ENCODE results near the gene CCDC27.

The CCDC27 gene

DNA sequence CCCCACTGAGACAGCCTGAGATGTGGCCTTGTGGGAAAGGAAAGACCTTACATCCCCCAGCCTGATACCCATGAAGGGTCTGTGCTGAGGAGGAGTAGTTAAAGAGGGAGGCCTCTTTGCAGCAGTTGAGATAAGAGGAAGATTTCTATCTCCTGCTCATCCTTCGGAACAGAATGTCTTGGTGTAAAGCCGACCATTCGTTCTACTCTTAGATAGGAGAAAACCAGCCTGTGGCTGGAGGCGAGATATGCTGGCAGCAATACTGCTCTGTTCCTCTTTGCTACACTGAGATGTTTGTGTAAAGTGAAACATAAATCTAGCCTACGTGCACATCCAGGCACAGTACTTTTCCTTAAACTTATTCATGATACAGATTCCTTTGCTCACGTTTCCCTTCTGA is 1.5 kb upstream of the CCDC27 start:
- no peak overlapping the region for H3K4me3 ChIP-seq
- peaks cover 16 to 33% (median 22%) of the 10 kb centered on the region in 10 experiments for H3K4me1 ChIP-seq
- H3K9ac ChIP-seq = no peak overlapping the region
- no peak for TF ChIP-seq Cebpa-rat (IDR thresholded peaks at IDR 0.05)
- H3K27me3 ChIP-seq = no peaks in the 10 kb centered on the region
- no peak overlapping the region for H3K4me2 ChIP-seq
- no peaks in the 10 kb centered on the region for H3K36me3 ChIP-seq
- peaks cover 0 to 7% (median 3%) of the 10 kb centered on the region in 11 experiments; a peak in 8 of 22 replicates for H4K20me1 ChIP-seq
- no peaks in the 10 kb centered on the region for H3K9me3 ChIP-seq (replicated peaks in 1 of 11)
- H3K27ac ChIP-seq = no peak overlapping the region

DNA sequence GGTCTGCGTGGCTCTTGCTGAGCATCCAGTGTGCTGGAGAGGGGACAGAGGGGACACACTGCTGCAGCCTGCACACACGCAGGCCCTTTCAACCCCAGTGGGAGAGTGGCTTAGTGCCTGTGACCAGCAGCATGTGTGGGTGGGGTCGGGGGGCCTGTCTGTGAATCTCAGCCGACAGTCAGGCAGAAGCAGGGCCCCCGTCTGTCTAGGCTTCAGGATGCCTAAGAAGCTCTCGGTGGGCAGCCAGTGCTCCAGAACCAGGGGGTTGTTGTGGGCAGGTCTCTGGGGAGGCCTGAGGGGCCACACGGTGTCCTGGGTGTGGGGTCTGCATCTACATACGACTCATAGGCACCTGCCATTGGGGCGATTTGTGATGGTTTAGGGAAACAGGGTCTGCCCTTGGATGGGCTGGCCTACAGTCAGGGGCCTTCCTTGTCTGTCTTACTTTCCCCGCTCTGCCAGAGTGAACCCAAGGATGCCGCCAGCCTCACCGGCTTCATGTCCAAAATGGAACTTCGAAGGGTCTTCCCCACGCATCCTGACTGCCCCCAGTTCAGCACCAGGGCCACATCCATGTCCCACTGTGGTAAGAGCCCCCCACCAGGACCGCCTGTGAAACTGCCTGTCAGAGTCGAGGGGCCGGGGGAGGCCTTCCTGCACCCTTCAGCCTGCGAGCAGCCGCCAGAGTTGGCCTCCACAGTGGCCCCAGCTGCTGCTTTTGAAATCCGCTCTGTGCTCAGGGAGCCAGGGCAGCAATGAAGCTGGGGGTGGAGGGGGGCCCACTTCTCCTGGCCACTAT is 1.6 kb downstream of the CCDC27 start:
- no peak for TF ChIP-seq Cebpa-rat (IDR thresholded peaks at IDR 0.05)
- no peaks in the 10 kb centered on the region for H3K27me3 ChIP-seq
- no peak overlapping the region for H3K27ac ChIP-seq

DNA sequence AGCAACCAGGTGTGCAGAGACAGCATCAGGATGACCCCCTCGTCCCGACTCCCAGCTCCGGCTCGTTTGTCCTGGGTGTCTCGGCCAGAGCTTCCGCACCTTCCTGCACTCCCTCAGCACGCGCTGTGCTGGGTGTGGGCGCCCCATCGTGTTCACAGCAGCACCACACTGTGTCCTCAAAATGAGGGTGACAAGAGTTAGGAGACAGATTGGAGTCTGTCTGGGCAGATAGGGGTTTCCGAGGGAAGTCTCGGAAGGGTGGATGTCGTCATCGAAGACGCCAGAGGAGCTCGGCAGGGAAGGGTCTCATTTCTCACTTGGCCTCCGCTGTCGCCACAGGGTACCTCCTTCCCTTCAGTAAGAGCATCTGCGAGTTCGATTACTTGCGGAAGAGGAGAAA is 4.1 kb downstream of the CCDC27 start:
- no peaks in the 10 kb centered on the region; a peak in 2 of 22 replicates for H3K36me3 ChIP-seq
- no peak overlapping the region for H3K27ac ChIP-seq
- no peaks in the 10 kb centered on the region for H4K20me1 ChIP-seq
- H3K27me3 ChIP-seq = no peaks in the 10 kb centered on the region
- no peak for TF ChIP-seq Cebpa-rat (IDR thresholded peaks at IDR 0.05)
- H3K4me2 ChIP-seq = no peak overlapping the region
- peaks cover 0 to 37% (median 11%) of the 10 kb centered on the region in 10 experiments; a peak in 12 of 20 replicates for H3K4me1 ChIP-seq
- H3K9me3 ChIP-seq (replicated peaks in 1 of 11) = peaks cover 12 to 17% (median 14%) of the 10 kb centered on the region in 11 experiments; a peak in 21 of 22 replicates
- H3K4me3 ChIP-seq = no peak overlapping the region
- no peak overlapping the region for H3K9ac ChIP-seq

More for the DNA sequence above, 1.6 kb downstream of the CCDC27 start:
- Histone ChIP-seq H3K4me3 (no peak overlapping the region), H3K9me3 (replicated peaks in 1 of 11) (no peaks in the 10 kb centered on the region), H3K36me3 (no peaks in the 10 kb centered on the region), H3K4me1 (peaks cover 0 to 15% (median 0%) of the 10 kb centered on the region in 10 experiments; a peak in 6 of 20 replicates), H3K9ac (no peak overlapping the region), H4K20me1 (no peaks in the 10 kb centered on the region), H3K4me2 (peak overlapping the region in 1 of 11 experiments; percentile 13; a peak in 1 of 22 replicates)

DNA sequence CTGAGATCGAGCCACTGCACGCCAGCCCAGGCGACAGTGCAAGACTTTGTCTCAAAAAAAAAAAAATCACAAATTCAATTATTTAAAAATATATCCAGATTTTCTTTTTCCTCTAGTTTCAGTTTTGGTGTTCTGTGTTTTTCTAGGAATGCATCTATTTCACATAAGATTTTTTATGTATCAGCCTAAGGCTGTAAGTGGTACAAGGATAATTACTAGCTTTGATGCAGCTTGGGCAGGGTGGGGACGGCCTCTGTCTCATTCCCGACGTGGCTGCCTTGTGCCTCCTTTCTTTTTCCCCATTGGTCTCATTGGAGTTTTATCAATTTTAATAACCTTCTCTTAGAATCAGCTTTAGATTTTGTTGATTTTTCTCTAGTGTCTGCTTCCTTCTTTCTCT is 6.9 kb downstream of the CCDC27 start:
- H3K9me3 ChIP-seq (replicated peaks in 1 of 11) = peaks cover 12 to 18% (median 14%) of the 10 kb centered on the region in 11 experiments; a peak in 21 of 22 replicates
- H3K4me2 ChIP-seq = peak overlapping the region in 7 of 11 experiments; percentile 19 to 72 (median 50); a peak in 12 of 22 replicates
- TF ChIP-seq Cebpa-rat (IDR thresholded peaks at IDR 0.05) = no peak
- H4K20me1 ChIP-seq = no peaks in the 10 kb centered on the region
- peak overlapping the region in 1 of 11 experiments; percentile 43; a peak in 3 of 22 replicates for H3K27ac ChIP-seq
- H3K4me3 ChIP-seq = no peak overlapping the region
- no peak overlapping the region for H3K9ac ChIP-seq
- no peaks in the 10 kb centered on the region; a peak in 2 of 22 replicates for H3K36me3 ChIP-seq
- no peaks in the 10 kb centered on the region for H3K27me3 ChIP-seq
- peaks cover 0 to 41% (median 11%) of the 10 kb centered on the region in 10 experiments; a peak in 12 of 20 replicates for H3K4me1 ChIP-seq

DNA sequence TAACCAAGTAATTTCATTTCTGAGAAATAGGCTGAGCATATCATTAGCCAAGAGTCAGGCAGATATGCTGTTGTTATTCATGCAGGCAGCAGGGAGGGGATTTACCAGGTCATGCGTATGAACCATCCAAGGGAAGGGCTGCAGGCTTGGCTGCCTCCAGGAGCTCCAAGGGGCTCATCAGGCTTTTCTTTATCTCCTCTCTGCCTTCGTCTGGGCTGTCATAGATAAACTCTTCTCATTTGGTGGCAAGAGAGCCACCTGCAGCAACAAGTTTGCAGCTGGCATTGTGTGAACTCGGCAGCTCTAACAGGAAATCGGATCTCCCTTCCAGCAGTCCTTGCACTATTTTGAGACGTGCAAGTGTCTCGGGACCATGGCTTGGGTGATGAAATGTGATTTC is 7.5 kb downstream of the CCDC27 start:
- Histone ChIP-seq H3K27me3 (no peaks in the 10 kb centered on the region), H3K27ac (peak overlapping the region in 2 of 11 experiments; percentile 6 to 43; a peak in 3 of 22 replicates), H3K36me3 (no peaks in the 10 kb centered on the region; a peak in 2 of 22 replicates), H3K9ac (no peak overlapping the region), H3K9me3 (replicated peaks in 1 of 11) (peaks cover 12 to 18% (median 14%) of the 10 kb centered on the region in 11 experiments; a peak in 21 of 22 replicates), H3K4me2 (peak overlapping the region in 8 of 11 experiments; percentile 19 to 72 (median 47); a peak in 15 of 22 replicates), H3K4me3 (no peak overlapping the region), H3K4me1 (peaks cover 0 to 37% (median 11%) of the 10 kb centered on the region in 10 experiments; a peak in 12 of 20 replicates), H4K20me1 (no peaks in the 10 kb centered on the region)
- no peak for TF ChIP-seq Cebpa-rat (IDR thresholded peaks at IDR 0.05)

DNA sequence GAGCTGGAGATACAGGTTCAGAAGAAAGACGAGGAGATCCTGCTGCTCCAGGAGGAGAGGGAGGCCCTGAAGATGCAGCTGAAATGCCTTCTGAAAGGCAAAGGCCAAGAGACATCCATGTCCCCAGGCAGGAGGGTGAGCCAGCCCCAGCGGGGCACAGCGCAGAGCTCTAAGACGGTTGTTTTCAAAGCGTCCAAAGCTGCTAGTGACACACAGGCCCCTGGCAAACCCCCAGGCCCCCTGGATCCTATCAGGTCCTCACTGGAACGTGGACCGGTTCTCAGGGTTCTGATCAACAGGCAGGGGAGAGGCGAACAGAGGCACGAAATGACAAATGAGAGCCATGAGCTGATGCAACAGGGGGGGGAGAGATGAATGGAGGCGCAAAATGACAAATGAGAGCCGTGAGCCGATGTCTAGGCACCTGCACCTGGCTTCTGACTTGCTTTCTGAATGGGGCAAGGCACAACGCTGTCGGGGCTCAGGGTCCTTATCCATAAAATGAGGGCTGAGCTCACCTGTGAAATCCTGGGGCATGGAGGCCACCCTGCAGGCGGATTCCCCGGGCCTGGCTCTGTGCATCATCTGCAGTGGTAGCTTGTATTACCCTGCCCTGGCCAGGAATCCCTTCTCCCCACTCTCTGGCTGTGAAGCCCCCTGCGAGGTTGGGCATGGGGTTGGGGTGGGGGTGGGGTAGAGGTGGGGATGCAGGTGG is 9.2 kb downstream of the CCDC27 start:
- H3K36me3 ChIP-seq = no peaks in the 10 kb centered on the region; a peak in 2 of 22 replicates
- peaks cover 0 to 37% (median 11%) of the 10 kb centered on the region in 10 experiments; a peak in 12 of 20 replicates for H3K4me1 ChIP-seq
- peaks cover 0 to 10% (median 0%) of the 10 kb centered on the region in 11 experiments; a peak in 5 of 22 replicates for H3K27me3 ChIP-seq
- peaks cover 12 to 18% (median 14%) of the 10 kb centered on the region in 11 experiments; a peak in 21 of 22 replicates for H3K9me3 ChIP-seq (replicated peaks in 1 of 11)
- H3K4me2 ChIP-seq = no peak overlapping the region
- H4K20me1 ChIP-seq = no peaks in the 10 kb centered on the region
- H3K27ac ChIP-seq = 0 out of 22 replicates have a peak overlapping the region, but pooled peaks of 1 of the 11 experiments have one; percentile 2
- H3K9ac ChIP-seq = no peak overlapping the region
- no peak for TF ChIP-seq Cebpa-rat (IDR thresholded peaks at IDR 0.05)
- H3K4me3 ChIP-seq = no peak overlapping the region

DNA sequence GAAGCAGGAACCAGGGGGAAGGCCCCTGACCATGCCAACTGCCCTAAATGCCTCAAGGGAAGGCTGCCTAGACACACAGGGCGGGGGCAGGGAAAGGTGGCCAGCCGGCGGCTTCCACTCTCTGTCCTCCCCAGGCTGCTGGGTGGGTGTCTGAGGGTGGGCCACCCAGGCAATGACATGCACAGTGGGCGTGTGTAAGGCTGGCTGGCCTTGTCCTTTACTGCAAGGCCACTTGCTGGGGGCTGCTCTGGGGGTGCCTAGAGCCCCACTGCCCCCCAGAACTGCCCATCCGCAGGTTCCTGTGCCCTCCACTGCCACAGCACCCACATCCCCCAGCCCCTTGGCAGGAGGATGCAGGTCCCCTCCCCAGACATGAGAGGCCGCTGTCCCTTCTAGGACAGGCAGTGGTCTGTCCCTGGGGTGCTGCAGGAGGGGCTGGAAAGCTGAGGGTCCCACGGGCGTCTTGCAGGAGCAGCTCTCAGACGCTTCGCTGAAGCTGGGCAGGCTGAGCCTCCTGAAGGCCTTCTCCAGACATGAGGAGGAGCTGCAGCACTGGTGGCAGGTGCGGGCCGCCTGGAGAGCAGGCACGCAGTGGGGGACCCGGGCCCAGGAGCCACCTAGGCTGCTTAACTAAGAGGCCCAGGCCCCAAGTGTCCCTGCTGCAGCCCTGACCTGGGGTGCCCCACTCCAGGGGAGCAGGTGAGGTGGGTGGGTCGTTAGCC is 10.1 kb downstream of the CCDC27 start:
- Histone ChIP-seq H3K4me2 (peak overlapping the region in 2 of 11 experiments; percentile 8 to 10; a peak in 2 of 22 replicates), H3K4me1 (peaks cover 0 to 37% (median 11%) of the 10 kb centered on the region in 10 experiments; a peak in 12 of 20 replicates), H4K20me1 (no peaks in the 10 kb centered on the region), H3K27ac (no peak overlapping the region), H3K36me3 (no peaks in the 10 kb centered on the region; a peak in 2 of 22 replicates), H3K27me3 (peaks cover 0 to 12% (median 0%) of the 10 kb centered on the region in 11 experiments; a peak in 5 of 22 replicates), H3K4me3 (no peak overlapping the region), H3K9me3 (replicated peaks in 1 of 11) (peaks cover 12 to 18% (median 14%) of the 10 kb centered on the region in 11 experiments; a peak in 21 of 22 replicates), H3K9ac (no peak overlapping the region)
- TF ChIP-seq Cebpa-rat (IDR thresholded peaks at IDR 0.05) = no peak

DNA sequence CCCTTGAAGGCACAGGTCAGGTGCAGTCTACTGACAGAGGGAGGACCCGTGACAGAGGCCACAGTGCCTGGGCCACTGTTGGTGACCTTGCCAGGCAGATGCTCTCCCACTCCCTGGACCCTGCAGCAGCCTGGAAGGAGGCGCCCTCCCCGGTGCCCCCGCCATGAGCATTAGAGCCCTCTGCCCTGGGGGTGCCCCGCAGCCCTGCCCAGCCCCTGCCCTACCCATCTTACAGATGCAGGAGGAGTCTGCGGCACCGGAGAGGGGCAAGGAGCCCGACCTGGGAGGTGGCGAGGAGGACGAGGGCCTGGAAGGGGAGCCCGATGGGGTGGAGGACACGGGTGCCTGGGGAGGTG is 10.6 kb downstream of the CCDC27 start:
- Histone ChIP-seq H3K36me3 (no peaks in the 10 kb centered on the region; a peak in 2 of 22 replicates), H4K20me1 (no peaks in the 10 kb centered on the region), H3K4me1 (peaks cover 0 to 37% (median 11%) of the 10 kb centered on the region in 10 experiments; a peak in 12 of 20 replicates), H3K27me3 (peaks cover 0 to 12% (median 0%) of the 10 kb centered on the region in 11 experiments; a peak in 5 of 22 replicates), H3K4me2 (peak overlapping the region in 2 of 11 experiments; percentile 8 to 10; a peak in 2 of 22 replicates), H3K9ac (no peak overlapping the region), H3K9me3 (replicated peaks in 1 of 11) (peaks cover 12 to 18% (median 14%) of the 10 kb centered on the region in 11 experiments; a peak in 21 of 22 replicates), H3K27ac (no peak overlapping the region), H3K4me3 (no peak overlapping the region)
- no peak for TF ChIP-seq Cebpa-rat (IDR thresholded peaks at IDR 0.05)

All from BLaER1 treated with 17β-estradiol and CSF1 and Interleukin-3, amounts not matched to agents 10 nM and 100 nM (cell line).